Renal cortex interstitium (tissue), 11 donors: ENCODE results near the gene SLC30A4. TPM values are rescaled to one million over a fixed set of nuclear protein-coding genes. Genes with fewer than 3 reads are reported as not detected.

ENCODE experiments used
- DNase-seq, 11 donors: peaks; one replicate each; pipeline ENCODE4 v3.0.0-alpha.2; 2013; ENCODE audit warnings: low read depth in 9 of 11, low spot score in 4 of 11; ENCODE audit errors: extremely low read depth in 1 of 11
- polyA plus RNA-seq, 3 donors: library from polyadenylated mRNA; unstranded; fragments of 120-200 nt; gene quantifications; one replicate each; pipeline ENCODE4 v1.2.1, GENCODE V29; 2013; ENCODE audit not compliant: insufficient read length in 3 of 3

SLC30A4 gene
- polyA plus RNA-seq, 3 donors: 7.8 to 9.6 (median 8.7) TPM

GRCh38 chr15:45457641-45458539, 64.7 kb downstream of the SLC30A4 start:
- DNase-seq: peak; percentile 61 to 91 (median 81)

DNA sequence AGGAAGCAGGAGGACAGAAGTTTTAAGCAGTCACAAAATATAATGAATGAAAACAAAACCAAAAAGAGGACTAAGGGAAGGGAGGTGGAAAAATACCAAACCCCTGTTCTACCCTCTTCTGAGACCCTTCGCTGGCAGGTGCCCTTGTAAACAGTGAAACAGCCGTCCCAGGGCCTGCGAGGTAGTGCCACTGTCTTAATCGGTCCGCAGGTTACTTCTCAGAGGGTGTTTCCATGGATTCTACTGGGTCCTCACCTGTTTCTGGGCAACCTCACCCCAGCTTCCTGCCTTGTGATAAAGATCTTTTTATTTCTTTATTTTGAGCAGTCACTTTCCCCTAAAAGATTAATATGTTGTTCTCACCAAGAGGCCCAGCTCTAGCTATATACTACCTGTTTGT, 65.3 kb downstream of the SLC30A4 start:
- no peak for DNase-seq

DNA sequence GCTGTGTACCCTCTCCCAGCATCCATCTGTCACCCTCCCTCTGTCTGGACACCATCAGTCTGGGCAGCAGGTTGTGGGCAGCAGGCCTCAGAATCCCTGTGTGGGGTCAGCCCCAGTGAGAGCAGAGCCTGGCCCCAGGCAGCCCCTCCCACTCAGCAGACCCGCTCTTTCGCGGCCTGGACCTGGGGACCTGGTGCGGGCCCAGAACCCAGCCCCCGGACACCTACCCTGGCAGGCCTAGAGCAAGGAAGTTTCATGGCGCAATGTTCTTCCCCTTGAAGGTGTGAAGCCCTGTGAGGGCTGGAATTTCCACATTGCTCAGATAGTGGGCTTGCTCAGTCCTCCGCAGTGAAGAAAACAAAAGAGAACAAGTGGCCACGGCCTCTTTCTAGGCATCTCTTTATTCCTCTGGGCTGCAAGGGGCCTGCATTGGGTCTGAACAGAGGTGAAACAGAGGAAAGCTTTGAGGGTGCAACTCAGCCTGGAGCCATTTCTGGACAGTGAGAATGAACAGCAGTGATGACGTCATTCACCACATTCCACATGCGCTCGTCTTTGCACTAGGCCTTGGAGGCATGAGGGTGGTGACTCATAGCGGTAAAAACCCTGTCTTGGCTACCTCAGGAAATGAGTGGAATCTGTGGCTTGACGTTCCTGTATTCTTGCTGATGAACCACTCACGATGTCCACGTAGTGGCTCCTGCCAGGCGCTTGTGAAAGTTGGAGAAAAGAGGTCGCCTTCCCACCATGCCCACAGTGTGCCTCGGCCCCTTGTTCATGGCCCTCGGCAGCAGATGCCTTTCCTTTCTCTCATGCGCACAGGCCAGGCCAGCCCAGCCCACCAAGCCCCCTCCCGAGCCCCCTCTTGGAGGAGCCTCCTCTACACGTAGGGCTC, 66.1 kb downstream of the SLC30A4 start:
- no peak for DNase-seq

DNA sequence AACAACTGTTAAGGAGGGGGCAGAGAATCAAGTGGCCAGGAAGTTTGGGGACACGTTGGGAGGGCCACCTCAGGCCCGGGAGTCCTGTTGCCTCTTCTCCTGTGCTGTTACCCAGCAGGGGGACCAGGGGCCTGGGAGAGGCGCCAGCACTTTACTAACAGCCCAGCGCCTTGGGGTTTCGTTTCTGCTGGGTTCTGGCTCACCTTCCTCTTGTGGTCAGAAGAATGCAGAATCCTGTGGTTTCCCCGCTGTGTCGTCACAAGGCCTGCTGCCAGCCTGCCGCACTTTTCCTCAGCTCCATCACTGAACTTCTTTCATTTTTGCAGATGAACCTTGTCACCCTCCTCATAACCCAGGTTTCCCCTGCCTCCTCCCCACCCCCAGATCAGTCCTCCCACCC, 67.7 kb downstream of the SLC30A4 start:
- no peak for DNase-seq

GRCh38 chr15:45451265-45451664, 71.3 kb downstream of the SLC30A4 start:
- no peak for DNase-seq

GRCh38 chr15:45449916-45450867, 72.4 kb downstream of the SLC30A4 start:
- DNase-seq: no peak

DNA sequence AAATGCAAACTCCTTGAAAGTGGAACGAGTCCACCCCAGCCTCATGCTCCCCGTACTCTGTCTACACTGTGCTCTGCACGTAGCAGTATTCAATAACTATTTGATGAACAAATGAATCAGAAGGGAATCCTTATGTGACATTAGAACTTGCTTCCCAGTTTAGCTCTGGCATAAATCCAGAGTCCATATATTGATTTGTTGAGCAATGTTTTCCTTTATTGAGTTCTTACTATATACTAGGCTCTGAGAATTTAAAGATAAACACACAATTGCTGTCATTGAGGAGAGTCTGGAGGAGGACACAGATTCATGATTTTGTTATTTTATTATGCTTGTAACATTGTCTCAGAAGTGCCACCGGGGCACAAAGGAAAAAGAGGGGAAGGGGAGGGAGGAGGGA, 73.2 kb downstream of the SLC30A4 start:
- no peak for DNase-seq

GRCh38 chr15:45448066-45448915, 74.3 kb downstream of the SLC30A4 start:
- DNase-seq: no peak

GRCh38 chr15:45443645-45444044, 78.9 kb downstream of the SLC30A4 start:
- no peak for DNase-seq

- no peak for DNase-seq
Measured at GRCh38 chr15:45442507-45443135, 79.9 kb downstream of the SLC30A4 start.

DNA sequence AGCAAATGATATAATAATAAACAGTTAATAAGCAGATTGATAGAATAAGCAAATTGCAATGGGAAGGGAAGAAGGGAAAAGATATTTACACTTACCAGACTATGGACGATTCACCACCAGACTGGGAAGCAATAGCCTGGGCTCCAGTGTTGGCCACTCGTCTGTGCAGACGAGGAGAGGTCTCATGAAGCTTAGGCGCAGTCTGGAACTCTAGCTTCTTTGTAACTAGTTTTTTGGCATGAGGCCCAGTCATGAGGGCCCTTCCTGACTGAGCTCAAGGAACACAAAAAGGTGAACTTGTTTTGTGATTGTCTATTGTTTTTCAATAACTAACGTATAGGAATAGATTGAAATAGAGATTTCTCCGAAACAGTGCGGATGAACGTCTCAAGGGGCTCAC, 80.9 kb downstream of the SLC30A4 start:
- peak in 1 of 11 donors; percentile 60 for DNase-seq

- no peak for DNase-seq
Measured at GRCh38 chr15:45441036-45441435, 81.5 kb downstream of the SLC30A4 start.

DNA sequence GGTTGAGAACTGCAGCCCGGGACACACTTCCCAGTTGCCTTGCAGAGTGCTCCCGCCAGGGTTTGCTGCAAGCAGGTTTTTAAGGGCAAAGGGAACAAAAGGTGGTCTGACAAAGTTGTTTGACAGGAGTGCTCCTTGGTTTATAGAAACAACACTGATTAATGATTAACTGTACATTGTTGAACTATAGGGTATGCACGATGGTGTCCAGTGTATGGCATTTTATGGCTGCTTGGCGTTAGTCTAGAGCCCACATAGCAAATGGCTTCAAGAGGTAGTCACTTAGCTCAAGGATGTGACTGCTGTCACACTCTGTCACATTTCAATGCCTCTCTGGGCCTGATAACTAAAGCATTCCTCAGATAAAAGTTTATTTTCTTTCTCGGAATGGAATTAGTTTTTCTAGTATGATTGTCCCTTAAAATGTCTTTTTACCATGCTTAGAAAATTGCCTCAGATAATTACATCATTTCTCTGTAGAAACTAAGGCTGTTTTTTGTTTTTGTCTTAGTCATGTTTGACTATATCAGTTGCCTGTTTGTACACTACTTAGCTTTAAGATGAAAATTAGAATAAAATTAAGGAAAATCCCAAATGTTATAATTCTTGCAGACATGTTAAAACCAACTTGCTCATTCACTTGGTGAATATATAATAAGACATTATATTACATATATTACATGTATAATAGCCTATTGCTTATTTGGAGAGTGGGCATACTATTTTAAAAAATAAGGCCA, 82.9 kb downstream of the SLC30A4 start:
- DNase-seq: peak in 1 of 11 donors; percentile 22

DNA sequence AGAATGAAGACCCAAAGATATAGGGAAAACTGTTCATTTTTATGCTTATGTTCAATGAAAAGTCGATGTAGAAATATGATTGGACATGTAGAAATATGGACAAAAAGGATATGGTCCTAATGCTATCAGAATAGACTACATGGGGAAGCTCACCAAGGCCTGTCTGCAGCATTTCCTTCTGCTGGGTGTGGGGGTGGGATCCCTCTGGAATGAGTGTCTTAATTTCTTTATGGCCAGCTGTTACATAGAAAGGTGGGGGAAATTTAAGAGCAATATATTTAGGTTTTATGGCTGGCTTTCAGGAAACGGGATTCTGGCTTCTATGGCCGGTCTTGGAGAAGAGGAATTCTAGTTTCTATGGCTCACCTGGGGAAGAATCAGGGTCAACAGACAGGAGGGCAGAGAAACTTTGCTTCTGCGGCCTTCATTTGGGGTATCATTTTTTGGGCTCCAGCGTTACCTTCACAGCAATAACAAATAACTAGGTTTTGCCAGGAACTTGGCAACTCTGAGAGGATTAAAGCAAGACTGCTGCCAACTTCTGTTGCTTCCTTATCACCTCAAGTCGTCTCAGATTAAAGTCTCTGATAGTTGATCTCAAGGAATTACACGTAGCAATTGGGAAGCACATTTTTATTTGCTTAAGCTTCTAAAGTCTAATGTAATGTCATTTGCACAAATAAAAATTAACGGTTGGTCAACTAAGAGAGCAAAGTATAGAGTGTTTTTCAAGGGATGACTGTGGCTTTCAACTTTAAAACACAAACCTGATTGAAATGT, 87.2 kb downstream of the SLC30A4 start:
- DNase-seq: no peak

GRCh38 chr15:45434078-45434567, 88.4 kb downstream of the SLC30A4 start:
- DNase-seq: no peak

- no peak for DNase-seq
Measured at GRCh38 chr15:45431511-45431910, 91.0 kb downstream of the SLC30A4 start.
